Chondrocyte (in vitro differentiated cells): ENCODE measurements around the gene TSEN34. TPM values are rescaled to one million over a fixed set of nuclear protein-coding genes. Genes with fewer than 3 reads are reported as not detected.
"Not testable (repeated sequence)": the region's sequence is repeated elsewhere in the genome, so short reads cannot be mapped to it uniquely, and the experiment has no call there.

Experiments used
- DNase-seq: peaks from one replicate; pipeline ENCODE4 v3.0.0; 2021; ENCODE audit warnings: mixed read lengths, low spot score
- H3K27ac Mint-ChIP-seq: one replicate; pipeline ENCODE4 v1.8.0; 2021; ENCODE audit warnings: mild to moderate bottlenecking, moderate library complexity, mixed read lengths; ENCODE audit not compliant: unreplicated experiment
- H3K27me3 Mint-ChIP-seq: 2 replicates; pipeline ENCODE4 v1.8.0; 2021; ENCODE audit warnings: low read depth, mixed read lengths
- H3K36me3 Mint-ChIP-seq: 2 replicates; pipeline ENCODE4 v1.8.0; 2021; ENCODE audit warnings: low read depth, mixed read lengths
- H3K4me1 Mint-ChIP-seq: 2 replicates; pipeline ENCODE4 v1.8.0; 2021; ENCODE audit warnings: low read depth, mild to moderate bottlenecking, mixed read lengths
- H3K4me3 Mint-ChIP-seq: one replicate; pipeline ENCODE4 v1.8.0; 2021; ENCODE audit warnings: mild to moderate bottlenecking, moderate library complexity, mixed read lengths; ENCODE audit not compliant: unreplicated experiment
- H3K9me3 Mint-ChIP-seq: 2 replicates; pipeline ENCODE4 v1.8.0; 2021; ENCODE audit warnings: low read depth, mixed read lengths
- total RNA-seq: library from RNA; stranded (reverse); gene quantifications from 3 replicates; pipeline ENCODE4 v1.2.1, GENCODE V29; 2021
- TF ChIP-seq, protein P1 (sequence below): fragments of 200-600 bp; sonication (generic); IDR thresholded peaks from 2 replicates; pipeline ENCODE4 v1.5.0; 2021; ENCODE audit warnings: antibody characterized with exemption, mild to moderate bottlenecking, moderate library complexity

The TSEN34 gene
- total RNA-seq, 1 donor from 2014 or later: 46.2 TPM

DNA sequence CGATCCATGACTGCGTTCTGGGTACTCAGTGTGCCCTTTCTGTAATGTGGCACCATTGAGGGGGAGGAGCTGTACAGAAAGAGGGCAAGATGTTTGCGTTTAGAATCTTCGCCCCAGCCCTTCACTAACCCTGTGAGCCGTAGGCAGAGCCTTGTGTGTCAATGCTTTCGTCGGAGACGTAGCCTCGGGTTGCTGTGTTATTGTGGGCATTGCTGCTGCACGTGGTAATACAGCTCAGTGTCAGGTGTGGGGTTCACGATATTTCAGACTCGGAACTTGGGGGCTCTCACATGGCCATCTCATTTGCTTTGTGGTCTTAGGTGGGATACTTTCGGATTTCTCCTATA is 15.7 kb downstream of the TSEN34 start:
- H3K27ac Mint-ChIP-seq: no peak overlapping the region
- no peaks in the 10 kb centered on the region for H3K9me3 Mint-ChIP-seq
- H3K4me1 Mint-ChIP-seq: peaks cover 83% of the 10 kb centered on the region
- DNase-seq: no peak
- peaks cover 27% of the 10 kb centered on the region for H3K36me3 Mint-ChIP-seq
- TF ChIP-seq, protein P1, sequence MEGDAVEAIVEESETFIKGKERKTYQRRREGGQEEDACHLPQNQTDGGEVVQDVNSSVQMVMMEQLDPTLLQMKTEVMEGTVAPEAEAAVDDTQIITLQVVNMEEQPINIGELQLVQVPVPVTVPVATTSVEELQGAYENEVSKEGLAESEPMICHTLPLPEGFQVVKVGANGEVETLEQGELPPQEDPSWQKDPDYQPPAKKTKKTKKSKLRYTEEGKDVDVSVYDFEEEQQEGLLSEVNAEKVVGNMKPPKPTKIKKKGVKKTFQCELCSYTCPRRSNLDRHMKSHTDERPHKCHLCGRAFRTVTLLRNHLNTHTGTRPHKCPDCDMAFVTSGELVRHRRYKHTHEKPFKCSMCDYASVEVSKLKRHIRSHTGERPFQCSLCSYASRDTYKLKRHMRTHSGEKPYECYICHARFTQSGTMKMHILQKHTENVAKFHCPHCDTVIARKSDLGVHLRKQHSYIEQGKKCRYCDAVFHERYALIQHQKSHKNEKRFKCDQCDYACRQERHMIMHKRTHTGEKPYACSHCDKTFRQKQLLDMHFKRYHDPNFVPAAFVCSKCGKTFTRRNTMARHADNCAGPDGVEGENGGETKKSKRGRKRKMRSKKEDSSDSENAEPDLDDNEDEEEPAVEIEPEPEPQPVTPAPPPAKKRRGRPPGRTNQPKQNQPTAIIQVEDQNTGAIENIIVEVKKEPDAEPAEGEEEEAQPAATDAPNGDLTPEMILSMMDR: no peak
- no peak overlapping the region for H3K4me3 Mint-ChIP-seq
- no peaks in the 10 kb centered on the region for H3K27me3 Mint-ChIP-seq

- DNase-seq, H3K27ac Mint-ChIP-seq, H3K4me3 Mint-ChIP-seq, H3K9me3 Mint-ChIP-seq, H3K27me3 Mint-ChIP-seq: not testable (repeated sequence)
- Mint-ChIP-seq H3K36me3 (peaks cover 27% of the 10 kb centered on the region), H3K4me1 (peaks cover 79% of the 10 kb centered on the region)
These were observed 16.1 kb downstream of the TSEN34 start for GRCh38 chr19:54207193-54207592.

- Mint-ChIP-seq H3K36me3 (peaks cover 25% of the 10 kb centered on the region), H3K4me1 (peaks cover 74% of the 10 kb centered on the region), H3K9me3 (no peaks in the 10 kb centered on the region), H3K27me3 (no peaks in the 10 kb centered on the region), H3K4me3 (no peak overlapping the region), H3K27ac (peak overlapping the region; percentile 85)
- TF ChIP-seq, protein P1: no peak
- no peak for DNase-seq
These were observed 16.5 kb downstream of the TSEN34 start for GRCh38 chr19:54207676-54207982.

- no peak for DNase-seq
- H3K27ac Mint-ChIP-seq: peak overlapping the region; percentile 85
- peaks cover 69% of the 10 kb centered on the region for H3K4me1 Mint-ChIP-seq
- H3K36me3 Mint-ChIP-seq: peaks cover 22% of the 10 kb centered on the region
- no peaks in the 10 kb centered on the region for H3K9me3 Mint-ChIP-seq
- H3K27me3 Mint-ChIP-seq: no peaks in the 10 kb centered on the region
- TF ChIP-seq, protein P1: no peak
- no peak overlapping the region for H3K4me3 Mint-ChIP-seq
These were observed 17.1 kb downstream of the TSEN34 start for GRCh38 chr19:54207983-54208783.

DNA sequence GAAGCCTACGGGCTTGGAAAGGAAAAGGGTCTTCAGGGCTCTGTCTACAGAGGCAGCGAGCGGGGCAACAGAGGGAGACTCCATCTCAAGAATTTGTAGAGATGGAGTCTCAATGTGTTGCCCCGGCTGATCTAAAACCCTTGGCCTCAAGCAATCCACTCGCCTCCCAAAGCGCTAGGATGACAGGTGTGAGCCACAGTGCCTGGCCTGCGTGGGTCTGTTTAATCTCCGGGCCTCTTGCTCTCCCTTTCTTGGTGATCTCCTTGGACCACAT is 17.6 kb downstream of the TSEN34 start:
- DNase-seq: no peak
- no peak overlapping the region for H3K4me3 Mint-ChIP-seq
- TF ChIP-seq, protein P1: no peak
- H3K36me3 Mint-ChIP-seq: peaks cover 21% of the 10 kb centered on the region
- peak overlapping the region; percentile 85 for H3K27ac Mint-ChIP-seq
- no peaks in the 10 kb centered on the region for H3K27me3 Mint-ChIP-seq
- no peaks in the 10 kb centered on the region for H3K9me3 Mint-ChIP-seq
- H3K4me1 Mint-ChIP-seq: peaks cover 63% of the 10 kb centered on the region
